GM13976 (cell line): ENCODE results near the gene OXT.
"Not testable (repeated sequence)": the region's sequence is repeated elsewhere in the genome, so short reads cannot be mapped to it uniquely, and the experiment has no call there.

Experiments
- DNase-seq: peaks from one replicate; pipeline ENCODE4 v3.0.0; 2012; ENCODE audit warnings: low spot score
- in situ Hi-C: fragments of 300-500 bp; cut with MboI; formaldehyde crosslinking; loops from one replicate; pipeline ENCODE4 v1.12.0; 2022; ENCODE audit warnings: low sequenced_read_pairs, mixed read lengths, inconsistent platforms; ENCODE audit not compliant: unreplicated experiment
- TF ChIP-seq, protein P1 (sequence below): IDR thresholded peaks from 2 replicates; pipeline ENCODE4 v1.5.1; 2012; ENCODE audit warnings: borderline replicate concordance, mild to moderate bottlenecking; ENCODE audit not compliant: insufficient read depth; ENCODE audit errors: extremely low read depth, missing control alignments, control extremely low read depth

The OXT gene

DNA sequence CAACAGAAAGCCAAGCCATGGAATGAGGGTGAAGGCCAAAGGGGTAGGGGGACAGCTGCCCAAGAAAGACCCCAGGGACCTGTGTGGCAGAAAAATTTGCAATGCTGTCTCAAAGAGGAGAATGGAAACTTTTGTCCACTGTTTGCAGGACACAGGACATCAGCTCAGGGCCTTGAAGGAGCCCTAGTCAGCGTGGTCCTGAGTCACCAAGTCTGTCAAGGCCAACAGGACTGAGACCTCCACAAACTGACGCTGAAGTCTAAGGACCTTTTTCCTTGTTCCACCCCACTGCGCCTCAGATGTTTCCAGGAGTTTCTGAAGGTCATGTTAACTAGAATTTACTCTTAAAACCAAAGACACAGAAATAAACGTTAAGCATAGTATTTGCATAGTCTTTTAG, 44.9 kb downstream of the OXT start:
- no peak for DNase-seq
- in situ Hi-C loops, result no loop called here
- TF ChIP-seq, protein P1, sequence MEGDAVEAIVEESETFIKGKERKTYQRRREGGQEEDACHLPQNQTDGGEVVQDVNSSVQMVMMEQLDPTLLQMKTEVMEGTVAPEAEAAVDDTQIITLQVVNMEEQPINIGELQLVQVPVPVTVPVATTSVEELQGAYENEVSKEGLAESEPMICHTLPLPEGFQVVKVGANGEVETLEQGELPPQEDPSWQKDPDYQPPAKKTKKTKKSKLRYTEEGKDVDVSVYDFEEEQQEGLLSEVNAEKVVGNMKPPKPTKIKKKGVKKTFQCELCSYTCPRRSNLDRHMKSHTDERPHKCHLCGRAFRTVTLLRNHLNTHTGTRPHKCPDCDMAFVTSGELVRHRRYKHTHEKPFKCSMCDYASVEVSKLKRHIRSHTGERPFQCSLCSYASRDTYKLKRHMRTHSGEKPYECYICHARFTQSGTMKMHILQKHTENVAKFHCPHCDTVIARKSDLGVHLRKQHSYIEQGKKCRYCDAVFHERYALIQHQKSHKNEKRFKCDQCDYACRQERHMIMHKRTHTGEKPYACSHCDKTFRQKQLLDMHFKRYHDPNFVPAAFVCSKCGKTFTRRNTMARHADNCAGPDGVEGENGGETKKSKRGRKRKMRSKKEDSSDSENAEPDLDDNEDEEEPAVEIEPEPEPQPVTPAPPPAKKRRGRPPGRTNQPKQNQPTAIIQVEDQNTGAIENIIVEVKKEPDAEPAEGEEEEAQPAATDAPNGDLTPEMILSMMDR, result no peak

DNA sequence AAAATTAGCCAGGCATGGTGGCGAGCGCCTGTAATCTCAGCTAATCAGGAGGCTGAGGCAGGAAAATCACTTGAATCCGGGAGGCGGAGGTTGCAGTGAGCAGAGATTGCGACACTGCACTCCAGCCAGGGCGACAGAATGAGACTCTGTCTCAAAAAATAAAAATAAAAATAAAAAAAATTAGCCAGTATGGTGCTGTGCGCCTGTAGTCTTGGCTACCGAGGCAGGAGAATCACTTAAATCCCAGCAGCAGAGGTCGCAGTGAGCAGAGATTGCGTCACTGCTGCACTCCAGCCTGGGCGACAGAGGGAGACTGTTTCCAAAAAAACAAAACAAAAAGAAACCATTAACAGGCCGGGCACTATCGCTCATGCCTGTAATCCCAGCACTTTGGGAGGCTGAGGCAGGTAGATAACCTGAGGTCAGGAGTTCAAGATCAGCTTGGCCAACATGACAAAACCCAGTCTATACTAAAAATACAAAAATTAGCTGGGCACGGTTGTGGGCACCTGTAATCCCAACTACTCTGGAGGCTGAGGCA, 46.5 kb downstream of the OXT start:
- in situ Hi-C loops, DNase-seq: not testable (repeated sequence)
- TF ChIP-seq, protein P1, result peak; percentile 25

DNA sequence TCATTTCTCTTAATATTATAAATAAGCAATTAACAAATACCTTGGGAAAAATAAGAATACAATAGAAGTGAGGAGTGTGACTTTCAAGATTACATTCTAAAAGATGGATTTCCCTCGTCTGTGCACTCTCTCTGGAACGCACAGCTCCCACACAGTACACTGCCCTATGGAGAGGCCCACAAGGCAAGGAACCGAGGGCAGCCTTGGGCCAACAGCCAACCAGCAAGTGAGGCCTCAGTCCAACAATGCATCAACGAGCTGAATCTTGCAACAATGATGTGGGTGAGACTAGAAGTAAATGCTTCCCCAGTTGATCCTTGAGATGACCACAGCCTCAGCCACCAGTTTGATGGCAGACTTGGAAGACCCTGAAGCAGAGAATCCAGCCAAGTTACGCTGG, 47.6 kb downstream of the OXT start:
- in situ Hi-C loops, result no loop called here
- no peak for DNase-seq
- TF ChIP-seq, protein P1, result no peak

DNA sequence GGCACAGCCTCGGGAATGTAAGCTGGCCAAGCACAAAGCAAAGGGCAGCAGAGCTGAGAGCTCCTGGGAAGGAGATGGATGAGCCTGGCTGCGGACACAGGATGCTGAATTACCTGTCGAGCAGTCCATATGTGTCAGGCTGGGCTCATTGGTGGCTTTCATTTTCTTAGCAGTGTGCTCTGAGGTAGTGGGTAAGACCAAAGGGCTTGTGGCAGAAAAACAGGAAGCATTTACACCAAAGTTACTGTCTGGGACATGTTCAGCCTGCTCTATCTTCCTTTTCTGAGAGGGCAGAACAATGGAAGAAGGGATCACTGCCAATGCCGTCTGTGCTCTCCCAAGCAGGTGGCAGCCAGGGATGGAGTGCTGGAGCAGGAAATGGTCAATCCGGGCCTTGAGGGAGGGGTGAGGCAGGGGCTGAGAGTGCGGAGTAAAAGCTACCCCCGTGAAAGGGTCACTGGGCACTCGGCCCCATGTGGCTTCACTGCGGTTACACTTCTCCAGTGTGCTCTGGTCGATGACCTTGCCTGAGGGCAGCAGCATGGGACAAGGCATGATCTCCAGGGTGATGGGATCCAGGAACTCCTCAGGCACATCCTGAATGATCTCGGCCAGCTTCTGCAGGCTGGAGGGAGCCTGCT, 50.0 kb downstream of the OXT start:
- in situ Hi-C loops, result no loop called here
- TF ChIP-seq, protein P1, result no peak
- DNase-seq, result no peak
